ENCODE results near the gene AMH. TPM values are rescaled to one million over a fixed set of nuclear protein-coding genes. Genes with fewer than 3 reads are reported as not detected.

Gene AMH
- total RNA-seq, 3 donors from 2014 or later (not counting 1 experiment from before 2014, with no cell fraction given) = 0.55 to 2.1 (median 0.88) TPM

DNA sequence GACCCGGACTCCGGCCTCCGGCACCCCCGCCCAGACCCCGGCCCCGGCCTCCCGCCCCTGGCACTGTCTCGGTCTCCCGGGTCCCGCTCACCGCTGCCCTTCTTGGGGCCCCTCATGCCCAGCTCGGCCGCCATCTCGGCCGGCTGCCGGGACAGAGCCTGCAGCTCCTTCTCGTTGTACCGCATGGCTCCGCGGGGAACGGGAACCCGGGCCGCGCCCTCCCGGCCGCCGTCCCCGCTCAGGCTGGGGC lies 13.1 kb upstream of the AMH start:
- peaks cover 14% of the 10 kb centered on the region for H3K36me3 ChIP-seq (ENCODE audit: control insufficient read depth, insufficient read depth, low read length)
- H3K9me3 ChIP-seq (ENCODE audit: control insufficient read depth, insufficient read depth, low read length) = no peaks in the 10 kb centered on the region
- H3K4me3 ChIP-seq (ENCODE audit: low read length) = peak overlapping the region; percentile 65
- peak overlapping the region; percentile 94 for H3K4me3 Mint-ChIP-seq
- H3K36me3 Mint-ChIP-seq = no peaks in the 10 kb centered on the region
- intact Hi-C loops (cut with micrococcal nuclease) = loop anchor here (1.0 to 10.0 kb wide), 6 partner anchors 33 to 149 kb away; partner anchors contain the start of genes AP3D1, LSM7 and SPPL2B
- TF ChIP-seq, protein P1, sequence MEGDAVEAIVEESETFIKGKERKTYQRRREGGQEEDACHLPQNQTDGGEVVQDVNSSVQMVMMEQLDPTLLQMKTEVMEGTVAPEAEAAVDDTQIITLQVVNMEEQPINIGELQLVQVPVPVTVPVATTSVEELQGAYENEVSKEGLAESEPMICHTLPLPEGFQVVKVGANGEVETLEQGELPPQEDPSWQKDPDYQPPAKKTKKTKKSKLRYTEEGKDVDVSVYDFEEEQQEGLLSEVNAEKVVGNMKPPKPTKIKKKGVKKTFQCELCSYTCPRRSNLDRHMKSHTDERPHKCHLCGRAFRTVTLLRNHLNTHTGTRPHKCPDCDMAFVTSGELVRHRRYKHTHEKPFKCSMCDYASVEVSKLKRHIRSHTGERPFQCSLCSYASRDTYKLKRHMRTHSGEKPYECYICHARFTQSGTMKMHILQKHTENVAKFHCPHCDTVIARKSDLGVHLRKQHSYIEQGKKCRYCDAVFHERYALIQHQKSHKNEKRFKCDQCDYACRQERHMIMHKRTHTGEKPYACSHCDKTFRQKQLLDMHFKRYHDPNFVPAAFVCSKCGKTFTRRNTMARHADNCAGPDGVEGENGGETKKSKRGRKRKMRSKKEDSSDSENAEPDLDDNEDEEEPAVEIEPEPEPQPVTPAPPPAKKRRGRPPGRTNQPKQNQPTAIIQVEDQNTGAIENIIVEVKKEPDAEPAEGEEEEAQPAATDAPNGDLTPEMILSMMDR (IDR thresholded peaks at IDR 0.05) = no peak
- H3K27me3 Mint-ChIP-seq (ENCODE audit: low read depth in 2 of 2) = no peaks in the 10 kb centered on the region
- WGBS (ENCODE audit: insufficient coverage) = under 1% methylated on average over 28 of the region's 28 CpGs
- peak overlapping the region; percentile 49 for H3K27ac ChIP-seq (ENCODE audit: low read length)
- ATAC-seq (no peak), DNase-seq (no peak)
- peaks cover 0 to 3% of the 10 kb centered on the region in 2 donors for H3K9me3 Mint-ChIP-seq
- H3K27ac Mint-ChIP-seq = peak overlapping the region; percentile 98 to 100
- H3K4me1 ChIP-seq (ENCODE audit: control insufficient read depth, insufficient read depth, low read length) = peaks cover 61% of the 10 kb centered on the region
- H3K27me3 ChIP-seq (ENCODE audit: control insufficient read depth, insufficient read depth, low read length) = no peaks in the 10 kb centered on the region
- peaks cover 51 to 62% of the 10 kb centered on the region in 2 donors for H3K4me1 Mint-ChIP-seq

DNA sequence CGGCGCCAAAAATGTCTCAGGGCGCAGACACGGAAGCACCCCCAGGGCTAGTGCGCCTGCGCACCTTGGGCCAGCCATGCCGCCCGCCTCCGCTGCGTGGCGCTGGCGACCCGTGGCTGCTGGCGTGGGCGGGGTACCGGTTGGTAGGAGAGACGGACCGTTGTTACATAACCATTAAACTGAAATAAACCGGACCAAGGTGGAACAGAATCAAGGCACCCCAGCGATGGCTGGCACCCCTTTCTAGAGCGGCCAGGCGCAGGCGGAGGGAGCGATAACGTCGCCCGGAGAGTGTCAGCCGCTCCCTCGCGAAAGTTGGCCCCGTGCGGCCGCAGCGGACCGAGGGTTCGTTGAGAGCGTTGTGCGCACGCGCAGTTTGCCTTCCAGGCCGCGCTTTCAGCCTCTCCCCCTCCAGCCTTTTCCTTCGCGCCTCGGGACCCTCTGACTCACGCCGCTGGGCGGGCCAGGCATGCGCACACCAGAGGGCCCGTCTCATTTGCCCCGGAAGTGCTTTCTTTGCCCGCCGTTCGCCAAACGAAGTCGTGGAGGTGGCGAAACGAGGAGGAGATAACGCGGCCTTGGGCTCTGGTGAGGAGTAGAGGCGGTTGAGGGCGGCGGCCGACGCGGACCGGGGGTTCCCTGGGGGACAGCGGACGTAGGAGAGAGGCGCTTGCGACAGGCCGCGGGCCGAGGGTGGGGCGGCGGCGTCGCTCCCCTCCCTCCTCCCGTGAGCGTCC lies 12.6 kb upstream of the AMH start, which contains the start of the genes PLEKHJ1 and SF3A2:
Gene PLEKHJ1, minus strand, starts transcription at position 16 of the 737 bp plus-strand sequence. CDS start 81 bp downstream, outside the sequence.
Gene SF3A2, plus strand, starts transcription at position 511 of the 737 bp plus-strand sequence. CDS start 6,595 bp downstream, outside the sequence.
- intact Hi-C loops (cut with micrococcal nuclease) = loop anchor here (1.0 to 10.0 kb wide), 6 partner anchors 33 to 149 kb away; partner anchors contain the start of genes AP3D1, LSM7 and SPPL2B
- no peaks in the 10 kb centered on the region for H3K9me3 ChIP-seq (ENCODE audit: control insufficient read depth, insufficient read depth, low read length)
- Mint-ChIP-seq H3K4me3 (peak within 1 kb of the TSS; percentile 94), H3K27ac (peak within 1 kb of the TSS; percentile 98 to 100), H3K36me3 (no peaks in the 10 kb centered on the region), H3K9me3 (peaks cover 0 to 3% of the 10 kb centered on the region in 2 donors), H3K27me3 (ENCODE audit: low read depth in 2 of 2) (no peaks in the 10 kb centered on the region), H3K4me1 (peaks cover 56 to 67% of the 10 kb centered on the region in 2 donors)
- peak within 1 kb of the TSS; percentile 99 for H3K27ac ChIP-seq (ENCODE audit: low read length)
- H3K4me1 ChIP-seq (ENCODE audit: control insufficient read depth, insufficient read depth, low read length) = peaks cover 66% of the 10 kb centered on the region
- H3K36me3 ChIP-seq (ENCODE audit: control insufficient read depth, insufficient read depth, low read length) = peaks cover 14% of the 10 kb centered on the region
- DNase-seq (peak; percentile 100), ATAC-seq (peak; percentile 80 to 92 (median 81))
- WGBS (ENCODE audit: insufficient coverage) = under 1% methylated on average over 80 of the region's 80 CpGs
- no peaks in the 10 kb centered on the region for H3K27me3 ChIP-seq (ENCODE audit: control insufficient read depth, insufficient read depth, low read length)
- peak within 1 kb of the TSS; percentile 65 for H3K4me3 ChIP-seq (ENCODE audit: low read length)
- TF ChIP-seq, protein P1 (IDR thresholded peaks at IDR 0.05) = peak; percentile 96

DNA sequence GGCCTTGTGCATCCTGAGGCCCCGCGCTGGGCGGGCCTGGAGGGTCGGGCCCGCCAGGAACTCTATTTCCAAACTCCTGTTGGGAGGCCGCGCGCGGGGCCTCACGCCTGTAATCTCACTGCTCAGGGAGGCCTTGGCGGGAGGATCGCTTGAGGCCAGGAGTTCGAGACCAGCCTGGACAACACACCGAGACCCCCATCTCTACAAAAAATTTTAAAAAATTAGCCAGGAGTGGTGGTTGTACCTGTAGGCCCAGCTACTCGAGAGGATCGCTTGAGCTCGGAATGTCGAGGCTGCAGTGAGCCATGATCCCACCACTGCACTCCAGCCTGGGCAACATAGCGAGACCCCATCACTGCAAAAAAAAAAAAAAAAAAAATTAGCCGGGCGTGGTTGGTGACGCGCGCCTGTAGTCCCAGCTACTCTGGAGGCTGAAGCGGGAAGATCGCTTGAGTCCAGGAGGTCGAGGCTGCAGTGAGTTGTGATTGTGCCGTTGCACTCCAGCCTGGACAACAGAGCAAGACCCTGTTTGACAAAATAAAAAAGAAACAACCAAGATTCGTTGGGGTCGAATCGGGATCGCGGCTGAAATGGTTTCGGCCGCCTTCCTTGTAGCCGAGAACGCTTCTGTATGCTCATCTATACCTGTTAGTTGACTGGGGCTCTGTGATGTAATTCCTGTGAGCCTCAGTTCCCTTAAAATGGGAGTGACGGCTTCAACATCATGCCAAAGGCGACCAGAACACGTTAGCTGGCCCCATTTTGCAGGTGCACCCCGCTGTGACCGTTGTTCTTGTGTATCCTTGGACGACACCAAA lies 11.9 kb upstream of the AMH start:
- WGBS (ENCODE audit: insufficient coverage) = 40% methylated on average over 43 of the region's 43 CpGs
- H3K4me1 Mint-ChIP-seq = peaks cover 60 to 71% of the 10 kb centered on the region in 2 donors

More for the DNA sequence above, 11.9 kb upstream of the AMH start:
- Histone ChIP-seq H3K27ac (ENCODE audit: low read length) (peak overlapping the region; percentile 99), H3K36me3 (ENCODE audit: control insufficient read depth, insufficient read depth, low read length) (peaks cover 18% of the 10 kb centered on the region), H3K9me3 (ENCODE audit: control insufficient read depth, insufficient read depth, low read length) (no peaks in the 10 kb centered on the region), H3K27me3 (ENCODE audit: control insufficient read depth, insufficient read depth, low read length) (no peaks in the 10 kb centered on the region), H3K4me1 (ENCODE audit: control insufficient read depth, insufficient read depth, low read length) (peaks cover 74% of the 10 kb centered on the region), H3K4me3 (ENCODE audit: low read length) (peak overlapping the region; percentile 65)
- Mint-ChIP-seq H3K9me3 (peaks cover 0 to 3% of the 10 kb centered on the region in 2 donors), H3K27me3 (ENCODE audit: low read depth in 2 of 2) (no peaks in the 10 kb centered on the region), H3K4me3 (peak overlapping the region; percentile 94), H3K36me3 (no peaks in the 10 kb centered on the region), H3K27ac (peak overlapping the region; percentile 98 to 100)
- DNase-seq (peak in 1 of 2 donors; percentile 31), ATAC-seq (no peak)
- intact Hi-C loops (cut with micrococcal nuclease) = loop anchor here (2.0 to 10.0 kb wide), 3 partner anchors 80 to 150 kb away; partner anchors contain the start of gene AP3D1
- TF ChIP-seq, protein P1 (IDR thresholded peaks at IDR 0.05) = no peak

Measured in natural killer cell (primary cell).